Pancreas (tissue), 10 donors: ENCODE data around the gene PDE7B. TPM values are rescaled to one million over a fixed set of nuclear protein-coding genes. Genes with fewer than 3 reads are reported as not detected.
A peak's percentile ranks its signal among the peaks of the same experiment; 100 is the strongest.

Experiments used
- ATAC-seq, 4 donors: fragments of 200-7000 bp; cut with Tn5 transposase; one replicate each; pipeline versions ENCODE4 v1.8.0 to v1.9.1; 2020; ENCODE audit warnings: mild to moderate bottlenecking in 4 of 4, moderate library complexity in 4 of 4
- DNase-seq, 6 donors: peaks; one replicate each; pipeline ENCODE4 v3.0.0-alpha.2; 2020
- FAIRE-seq: peaks from 2 replicates; lab custom pipeline; 2012; peaks lifted over from hg19 to GRCh38; lab: Jason Lieb, UNC
- H3K27ac ChIP-seq, 4 donors: fragments of 200-600 bp; sonication (generic); 1 replicate in 3 of 4; 2 replicates in 1 of 4; pipeline versions ENCODE4 v1.5.0 to v1.8.0; 2020
- H3K27me3 ChIP-seq, 4 donors: fragments of 200-600 bp; one replicate each; pipeline ENCODE4 v1.8.0; 2021
- H3K36me3 ChIP-seq, 3 donors: fragments of 200-600 bp; sonication (generic) in 1 of 3; one replicate each; pipeline versions ENCODE4 v1.5.0 to v1.8.0; 2020 to 2021
- H3K4me1 ChIP-seq, 3 donors: fragments of 200-600 bp; one replicate each; pipeline ENCODE4 v1.8.0; 2021
- H3K4me3 ChIP-seq, 4 donors: fragments of 200-600 bp; sonication (generic) in 2 of 4; one replicate each; pipeline versions ENCODE4 v1.5.0 to v1.8.0; 2020 to 2021
- H3K9me3 ChIP-seq, 4 donors: fragments of 200-600 bp; one replicate each; pipeline ENCODE4 v1.8.0; 2021
- CTCF ChIP-seq, 4 donors: fragments of 200-600 bp; sonication (generic) in 3 of 4; IDR thresholded peaks; one replicate each; pipeline versions ENCODE4 v1.5.0 to v1.8.0; 2021; ENCODE audit warnings: antibody characterized with exemption in 4 of 4
- WGBS, 2 donors: extraction: QIAGEN DNeasy Blood & Tissue Kit; methylation state at CpG; one replicate each; pipeline ENCODE4 v1.1.7; 2013; 5-methylcytosine and 5-hydroxymethylcytosine counted together
- intact Hi-C, 3 donors: fragments of 100-400 bp; cut with DNase I; formaldehyde crosslinking; loops; one replicate each; pipeline versions ENCODE4 v1.11.1 to v1.14.2; 2022
- polyA plus RNA-seq, 2 donors: library from polyadenylated mRNA; stranded (reverse); fragments of 200-250 nt; gene quantifications; one replicate each; pipeline ENCODE4 v1.2.3, GENCODE V29; 2013
- total RNA-seq, 6 donors: library from RNA; stranded (reverse); fragmentation: NEBNext Ultra II Directional in 4 of 6; extraction: Animal tissue kit (Norgen Biotek cat#: 25700) in 4 of 6; gene quantifications; one replicate each; pipeline versions ENCODE4 v1.2.1 to v1.2.4, GENCODE V29; 2021 to 2023
- donor health status: healthy with polysubstance abuse.
- donor health status: DM: no; HTN: no; CAD: no; lungs with moderate emphysema.
- donor health status: DM: no; HTN: no; CAD: no.
- donor health status: control.
- donor health status: control.
- donor health status: Bipolar disorder and iron deficiency.
- donor health status: DM: yes; HTN: yes; CAD: no.
- donor health status: DM: no; HTN: no; CAD: no.
- donor health status: DM: no; HTN: no; CAD: no.
- donor health status: DM: yes; HTN: yes; CAD: no.

Gene PDE7B
- total and polyA plus RNA-seq, 8 donors = 0.38 to 1.7 (median 0.76) TPM

DNA sequence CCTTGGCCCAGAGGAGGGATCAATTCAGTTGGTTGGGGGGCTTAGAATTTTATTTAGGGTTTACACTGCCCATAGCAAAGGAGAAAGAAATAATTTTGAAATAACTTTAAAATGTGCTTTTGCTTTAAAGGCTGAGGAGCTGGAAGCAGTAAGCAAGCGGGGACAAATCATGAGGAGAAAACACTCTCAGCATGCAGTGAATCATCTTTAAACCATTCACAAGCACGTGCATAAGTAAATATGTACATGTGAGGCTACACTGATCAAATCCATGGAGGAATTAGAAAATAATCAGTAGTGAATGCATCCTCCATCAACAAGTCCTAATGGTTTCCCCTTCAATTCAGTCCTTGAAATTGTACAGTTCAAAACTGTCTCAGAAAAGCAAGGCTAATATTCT is 217.6 kb downstream of the PDE7B start:
- no peak for TF ChIP-seq CTCF (IDR thresholded peaks at IDR 0.05)
- peak overlapping the region; percentile 29 to 74 (median 67) for H3K27ac ChIP-seq
- no peaks in the 10 kb centered on the region for H3K36me3 ChIP-seq
- intact Hi-C loops = no loop called here
- H3K9me3 ChIP-seq = no peaks in the 10 kb centered on the region
- peaks cover 0 to 10% (median 0%) of the 10 kb centered on the region in 3 donors for H3K4me1 ChIP-seq
- 46 to 63% methylated on average over 2 of the region's 2 CpGs for WGBS, 2 donors
- no peak for ATAC-seq
- no peaks in the 10 kb centered on the region for H3K27me3 ChIP-seq
- no peak for DNase-seq
- no peak overlapping the region for H3K4me3 ChIP-seq
- FAIRE-seq = no peak

- ATAC-seq (no peak), DNase-seq (no peak), FAIRE-seq (no peak)
- Histone ChIP-seq H3K4me3 (no peak overlapping the region), H3K9me3 (no peaks in the 10 kb centered on the region), H3K36me3 (no peaks in the 10 kb centered on the region), H3K4me1 (peaks cover 0 to 10% (median 0%) of the 10 kb centered on the region in 3 donors), H3K27ac (no peak overlapping the region), H3K27me3 (no peaks in the 10 kb centered on the region)
- intact Hi-C loops = loop anchor here in 1 of 3 donors (5.0 kb wide), 1 partner anchor 36 kb away; no protein-coding TSS in a partner anchor
- no peak for TF ChIP-seq CTCF (IDR thresholded peaks at IDR 0.05)
- WGBS, 2 donors = 83 to 85% methylated on average over 5 of the region's 5 CpGs
These were observed 219.3 kb downstream of the PDE7B start for GRCh38 chr6:136070815-136071214.

DNA sequence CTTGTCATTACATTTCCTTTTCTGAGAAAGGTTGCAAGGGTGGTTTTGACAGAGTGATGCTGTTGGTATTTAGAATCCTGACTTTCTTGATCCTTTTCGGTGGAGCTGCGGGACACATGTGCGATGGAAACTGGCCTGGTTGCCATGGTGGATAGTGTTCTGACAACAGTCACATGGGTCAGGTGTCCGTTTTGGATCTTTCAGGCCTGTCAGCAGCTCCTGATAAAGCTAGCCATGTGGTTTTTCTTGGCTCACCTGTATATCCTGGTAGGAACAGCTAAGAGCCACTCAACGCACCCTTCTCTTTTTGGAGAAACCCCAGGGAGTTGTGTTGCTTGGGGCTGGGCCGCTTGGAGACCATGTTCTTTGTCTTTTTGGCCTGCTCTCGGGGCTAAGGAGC is 221.2 kb downstream of the PDE7B start:
- Histone ChIP-seq H3K4me1 (peaks cover 0 to 10% (median 0%) of the 10 kb centered on the region in 3 donors), H3K4me3 (no peak overlapping the region), H3K27ac (no peak overlapping the region), H3K9me3 (no peaks in the 10 kb centered on the region), H3K27me3 (no peaks in the 10 kb centered on the region), H3K36me3 (no peaks in the 10 kb centered on the region)
- ATAC-seq (no peak), FAIRE-seq (no peak), DNase-seq (no peak)
- 90 to 92% methylated on average over 7 of the region's 7 CpGs for WGBS, 2 donors
- no peak for TF ChIP-seq CTCF (IDR thresholded peaks at IDR 0.05)
- intact Hi-C loops = loop anchor here in 1 of 3 donors (5.0 kb wide), 1 partner anchor 35 kb away; no protein-coding TSS in a partner anchor

- Histone ChIP-seq H3K27me3 (no peaks in the 10 kb centered on the region), H3K4me3 (no peak overlapping the region), H3K27ac (no peak overlapping the region), H3K36me3 (no peaks in the 10 kb centered on the region), H3K9me3 (no peaks in the 10 kb centered on the region), H3K4me1 (peaks cover 0 to 10% (median 0%) of the 10 kb centered on the region in 3 donors)
- DNase-seq = no peak
- WGBS, 2 donors = 87 to 96% methylated on average over 5 of the region's 5 CpGs
- FAIRE-seq = no peak
- intact Hi-C loops = loop anchor here in 1 of 3 donors (5.0 kb wide), 1 partner anchor 34 kb away; no protein-coding TSS in a partner anchor
- no peak for ATAC-seq
- no peak for TF ChIP-seq CTCF (IDR thresholded peaks at IDR 0.05)
These were observed 221.7 kb downstream of the PDE7B start for GRCh38 chr6:136073216-136073615.

GRCh38 chr6:136076496-136076895 is 225.0 kb downstream of the PDE7B start:
- Histone ChIP-seq H3K27me3 (no peaks in the 10 kb centered on the region), H3K4me3 (no peak overlapping the region), H3K9me3 (no peaks in the 10 kb centered on the region), H3K27ac (no peak overlapping the region), H3K4me1 (peaks cover 0 to 7% (median 0%) of the 10 kb centered on the region in 3 donors), H3K36me3 (no peaks in the 10 kb centered on the region)
- no peak for TF ChIP-seq CTCF (IDR thresholded peaks at IDR 0.05)
- DNase-seq = no peak
- ATAC-seq = no peak
- no peak for FAIRE-seq
- intact Hi-C loops = no loop called here
- 80 to 82% methylated on average over 3 of the region's 3 CpGs for WGBS, 2 donors
